G401 (cell line): ENCODE data around the gene EEF1AKMT2. TPM values are rescaled to one million over a fixed set of nuclear protein-coding genes. Genes with fewer than 3 reads are reported as not detected.

ENCODE experiments used
- DNase-seq: peaks from one replicate; pipeline ENCODE4 v3.0.0-alpha.2; 2015; ENCODE audit warnings: low spot score
- in situ Hi-C: cut with HindIII; loops from 2 replicates; pipeline ENCODE4 v1.10.0; 2016; ENCODE audit warnings: low sequenced_read_pairs, mixed read lengths
- total RNA-seq: library from RNA; depleted of rRNA; stranded (reverse); fragments of >200 nt; shearing (Covaris generic); gene quantifications from 2 replicates; pipeline ENCODE4 v1.2.3, GENCODE V29; 2014

EEF1AKMT2 gene
- total RNA-seq, 1 experiment from 2014 or later, result 35.8 TPM

DNA sequence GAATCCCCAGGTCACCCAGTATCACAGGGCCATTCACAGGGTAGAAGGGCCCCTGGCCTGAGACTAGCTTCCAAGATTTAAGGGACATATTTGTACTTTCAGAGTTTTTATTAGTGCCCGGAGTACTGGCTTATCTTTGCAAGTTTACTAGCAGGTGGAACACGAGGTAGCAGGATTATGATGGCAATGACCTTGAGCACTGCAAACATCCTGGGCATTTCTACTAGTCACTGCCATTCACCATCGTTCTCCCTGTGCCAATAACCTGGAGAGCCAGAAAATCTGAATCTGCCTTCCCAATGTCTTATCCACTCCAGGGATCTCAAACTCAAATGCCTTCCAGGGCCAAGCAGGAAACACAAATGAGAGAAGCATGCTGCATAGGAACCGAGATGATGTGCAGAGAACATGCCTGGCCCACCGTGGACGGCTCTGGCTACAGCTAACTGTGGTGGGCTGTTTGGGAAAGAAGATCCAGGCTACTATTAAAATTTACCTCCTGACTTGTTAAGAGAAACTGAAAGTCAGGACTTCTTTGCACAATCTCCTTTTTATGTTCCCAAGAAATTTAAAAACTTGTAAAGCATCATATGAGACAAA is 64.2 kb downstream of the EEF1AKMT2 start:
- DNase-seq, result no peak
- in situ Hi-C loops, result no loop called here

DNA sequence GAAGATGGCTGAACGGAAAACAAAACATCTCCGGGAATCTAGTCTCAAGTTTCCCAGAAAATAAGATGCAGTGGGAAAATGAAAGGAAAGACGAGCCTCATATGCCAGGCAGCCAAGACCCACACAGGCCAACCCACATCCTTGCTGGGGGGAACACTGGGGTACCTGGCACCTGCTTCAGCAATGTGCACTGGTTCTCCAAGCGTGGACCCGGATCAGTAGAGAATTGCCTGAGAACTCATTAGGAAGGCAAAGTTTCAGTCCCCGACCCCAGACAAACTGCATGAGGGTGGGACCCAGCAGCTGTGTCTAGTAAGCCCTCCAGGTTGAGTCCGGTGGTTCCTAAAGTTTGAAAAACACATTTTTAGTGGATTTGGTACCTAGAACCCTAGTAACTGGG is 65.9 kb downstream of the EEF1AKMT2 start:
- in situ Hi-C loops, result no loop called here
- DNase-seq, result no peak

DNA sequence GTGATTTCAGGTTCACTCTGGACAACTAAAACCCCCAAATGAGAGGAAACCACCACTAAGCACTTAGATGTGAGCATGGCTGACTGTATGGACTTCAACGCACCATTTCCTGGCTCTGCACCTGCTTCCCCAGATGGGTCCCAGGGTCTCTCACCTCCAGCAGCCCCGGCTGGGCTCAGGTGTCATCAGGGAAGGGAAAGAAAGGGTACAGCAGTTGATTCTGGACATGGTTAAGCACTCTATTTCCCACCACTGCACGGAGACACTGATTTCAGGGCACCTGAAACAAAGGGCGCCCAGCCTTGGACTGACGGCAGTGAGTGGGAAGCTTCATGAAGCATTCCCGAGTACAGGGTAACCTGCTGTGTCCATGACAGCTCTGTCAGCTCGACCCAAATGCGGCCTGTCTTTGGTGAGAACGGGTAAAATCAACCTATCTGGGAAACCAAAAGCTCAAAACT is 66.5 kb downstream of the EEF1AKMT2 start:
- no peak for DNase-seq
- in situ Hi-C loops, result no loop called here

DNA sequence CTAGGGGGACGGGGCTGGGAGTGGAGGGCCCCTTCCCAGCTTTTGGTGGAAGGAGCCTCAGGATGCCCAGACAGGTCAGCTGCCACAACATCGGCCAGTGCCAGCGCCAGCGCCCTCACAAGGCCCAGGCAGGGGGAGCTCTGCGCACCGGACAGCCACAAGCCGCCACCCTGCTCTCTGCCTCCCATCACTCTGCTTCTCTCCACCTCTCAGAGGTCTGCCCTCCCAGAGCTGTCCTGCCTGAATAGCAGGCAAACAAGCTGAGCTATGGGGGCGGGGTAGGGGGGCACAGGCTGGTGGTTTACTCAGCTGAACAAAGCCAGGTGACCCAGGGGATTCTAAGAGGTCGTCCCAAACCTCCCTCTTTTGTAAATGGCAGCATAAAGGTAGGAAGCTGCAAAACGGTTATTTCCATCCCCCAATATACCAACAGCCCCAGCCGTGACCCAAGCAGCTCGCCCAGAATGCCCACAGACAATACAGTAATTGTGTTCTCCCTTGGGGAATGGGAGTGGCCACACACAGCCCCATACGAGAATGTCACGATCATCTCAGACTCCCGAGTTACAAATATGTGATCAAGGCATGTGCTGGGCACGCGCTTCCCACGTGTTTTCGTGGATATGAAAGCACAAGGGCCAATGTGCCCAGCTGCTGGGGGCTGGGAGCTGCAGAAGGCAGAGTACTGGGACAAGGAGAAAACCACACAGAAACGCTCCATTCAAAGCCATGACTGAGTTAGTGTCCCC is 67.2 kb downstream of the EEF1AKMT2 start:
- in situ Hi-C loops, result no loop called here
- DNase-seq, result no peak

DNA sequence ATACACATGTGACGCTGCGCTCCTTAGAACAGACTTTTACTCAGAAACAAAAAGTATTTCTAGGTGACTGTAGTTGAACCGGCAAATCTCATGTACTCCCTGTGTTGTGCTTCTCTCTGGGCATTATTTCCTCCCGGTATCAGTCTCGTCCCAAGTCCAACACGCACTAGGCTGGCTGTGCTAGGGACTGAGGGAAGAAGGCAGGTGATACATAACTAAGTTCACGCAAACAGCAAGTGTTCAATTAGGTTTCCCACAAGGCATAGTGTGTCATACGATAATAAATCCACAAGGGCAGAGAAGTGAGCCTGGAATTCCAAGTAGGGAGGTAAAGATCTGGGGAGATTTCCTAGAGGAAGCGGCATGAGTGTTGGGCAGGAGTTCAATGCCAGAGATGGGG is 67.9 kb downstream of the EEF1AKMT2 start:
- in situ Hi-C loops, result no loop called here
- DNase-seq, result no peak

DNA sequence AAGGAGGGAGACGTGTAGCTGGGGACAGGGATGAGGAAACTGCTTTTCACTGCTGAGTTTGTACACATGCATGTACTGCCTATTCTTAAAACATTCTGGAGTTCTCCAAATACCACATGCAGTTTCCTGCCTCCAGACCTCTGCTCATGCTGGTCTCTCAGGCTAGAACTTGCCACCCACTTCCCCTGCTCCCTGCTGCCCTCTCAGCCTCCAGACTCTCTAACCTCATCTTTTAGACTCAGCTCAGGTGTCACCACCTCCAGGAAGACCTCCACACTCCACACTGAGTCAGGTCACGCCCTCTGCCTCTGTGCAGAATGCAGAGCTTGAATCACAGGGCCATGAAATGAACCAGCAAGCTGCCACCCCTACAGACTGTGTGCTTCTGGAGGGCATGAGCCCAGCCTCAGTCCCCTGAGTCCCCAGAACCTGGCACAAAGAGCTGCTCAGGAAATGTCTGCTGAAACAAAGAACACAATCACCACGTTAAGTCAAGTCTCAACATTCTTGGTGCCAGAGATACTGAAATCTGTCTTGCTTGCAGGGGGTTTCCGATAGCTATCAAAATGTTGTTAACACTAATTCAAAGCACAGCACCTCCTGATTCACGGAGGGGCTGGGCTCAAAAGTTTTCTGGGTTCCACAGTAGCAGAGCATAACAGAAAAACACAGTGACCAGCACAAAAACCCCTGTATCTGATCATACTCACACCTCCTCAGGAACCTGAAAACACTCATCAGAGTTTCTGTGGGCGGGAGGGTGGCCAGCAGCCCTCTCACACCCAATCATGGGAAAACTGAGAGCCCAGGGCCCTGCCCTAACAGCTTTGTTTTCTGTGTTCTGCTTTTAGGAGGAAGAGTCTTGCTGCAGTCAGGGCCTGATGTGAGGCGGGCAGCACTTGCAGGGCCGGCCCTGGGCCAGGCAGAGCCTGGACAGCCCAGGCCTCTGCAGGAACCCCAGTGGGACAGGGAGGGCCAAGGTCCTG is 68.6 kb downstream of the EEF1AKMT2 start:
- in situ Hi-C loops, result no loop called here
- DNase-seq, result no peak

DNA sequence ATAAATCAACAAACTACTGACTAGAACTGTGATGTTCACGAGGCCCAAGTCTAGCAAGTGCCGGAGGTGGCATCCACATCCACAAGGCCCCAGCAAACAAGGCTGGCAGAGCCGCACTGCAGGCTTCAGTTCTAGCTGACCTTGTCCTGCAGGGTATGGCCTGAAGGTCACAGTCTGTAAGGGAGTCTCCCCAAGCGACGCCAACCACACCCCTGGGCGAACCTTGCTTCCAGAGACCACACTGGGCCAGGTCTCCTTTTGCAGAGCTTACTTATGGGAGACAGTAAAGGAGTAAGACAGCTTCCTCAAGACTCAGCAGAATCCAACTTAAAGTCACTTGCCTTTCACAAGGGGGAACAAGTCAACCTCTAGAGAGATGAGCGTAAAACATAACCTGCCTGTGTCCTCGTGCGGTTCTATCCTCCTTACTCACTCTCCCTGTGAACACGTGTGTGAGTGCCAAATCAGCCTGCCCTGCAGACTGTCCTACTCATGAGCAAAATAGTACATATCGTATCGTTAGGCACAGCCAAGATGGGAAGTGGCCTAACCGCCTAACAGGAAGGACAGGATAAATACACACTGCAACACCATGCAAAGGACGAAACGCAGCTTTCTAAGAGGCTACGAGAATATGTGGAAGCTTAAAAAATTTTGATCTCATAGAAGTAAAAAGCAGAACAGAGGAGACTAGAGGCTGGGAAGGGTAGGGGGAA is 70.2 kb downstream of the EEF1AKMT2 start:
- in situ Hi-C loops, result no loop called here
- peak; percentile 82 for DNase-seq

DNA sequence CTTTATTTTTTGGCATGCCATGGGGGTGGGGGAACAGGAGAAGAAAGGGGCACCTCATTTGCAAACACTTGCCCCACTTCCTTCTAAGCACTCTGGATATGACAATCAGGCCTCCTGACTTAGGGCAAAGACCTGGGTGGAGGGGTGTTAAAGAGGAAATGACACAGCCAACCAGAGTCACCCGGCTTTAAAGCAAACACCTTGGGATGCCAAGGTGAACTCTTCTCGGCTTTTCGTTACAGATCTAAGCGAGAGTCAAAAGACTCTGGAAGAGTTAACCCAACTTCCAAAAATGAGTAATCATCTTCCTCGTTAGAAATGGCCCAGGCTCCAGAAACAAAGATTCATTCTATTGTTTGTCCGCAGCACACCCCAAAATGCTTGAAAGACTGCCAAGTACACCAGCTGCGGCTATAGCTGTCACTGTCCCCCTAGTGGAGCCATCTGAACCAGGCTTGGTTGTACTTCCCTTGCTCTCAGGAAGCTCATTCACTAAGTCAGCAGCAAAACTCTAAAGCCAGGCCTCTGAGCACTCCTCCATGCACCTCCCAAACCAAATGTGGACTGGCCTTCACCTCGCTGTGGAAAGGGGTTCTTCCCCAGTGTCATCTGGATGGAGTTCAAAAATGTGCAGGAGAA is 72.4 kb downstream of the EEF1AKMT2 start:
- peak; percentile 82 for DNase-seq
- in situ Hi-C loops, result no loop called here

DNA sequence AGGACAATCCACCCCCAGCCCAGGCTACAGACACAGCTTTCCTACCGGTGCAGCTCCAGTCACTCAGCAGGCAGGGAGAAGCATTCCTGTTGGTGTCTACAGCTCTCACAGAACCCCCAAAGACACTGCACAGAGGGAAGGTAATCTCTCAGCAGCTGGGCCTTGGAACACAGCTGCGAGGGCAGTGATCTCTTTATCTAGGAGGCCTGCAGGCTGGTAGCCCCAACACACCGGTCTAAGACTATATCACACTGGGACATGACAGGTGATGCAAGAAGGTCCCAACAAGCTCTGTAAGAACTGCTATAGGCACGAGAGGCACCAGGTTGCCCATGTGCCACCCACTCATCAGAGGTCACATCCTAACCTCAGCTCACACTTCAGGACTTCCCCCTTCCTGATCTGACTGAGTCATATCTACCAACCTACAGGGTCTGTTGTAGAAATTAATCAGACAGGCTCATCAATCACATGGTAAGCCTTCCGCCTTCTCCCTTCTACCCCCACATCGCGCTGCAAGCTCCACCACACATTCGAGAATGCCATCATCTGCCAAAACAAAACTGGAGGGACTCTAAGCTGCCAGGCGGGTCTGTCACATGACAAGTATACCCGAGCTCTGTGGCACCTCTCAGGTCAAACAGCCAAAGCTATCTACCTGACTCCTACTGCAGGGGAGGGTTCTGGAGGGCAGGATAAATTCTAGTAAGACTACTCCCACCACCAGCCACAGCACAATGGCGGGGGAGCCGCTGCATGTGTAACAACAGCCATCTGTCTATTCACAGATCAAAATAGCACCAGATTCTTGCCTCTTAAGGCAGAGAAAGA is 73.6 kb downstream of the EEF1AKMT2 start:
- DNase-seq, result peak; percentile 62
- in situ Hi-C loops, result no loop called here

DNA sequence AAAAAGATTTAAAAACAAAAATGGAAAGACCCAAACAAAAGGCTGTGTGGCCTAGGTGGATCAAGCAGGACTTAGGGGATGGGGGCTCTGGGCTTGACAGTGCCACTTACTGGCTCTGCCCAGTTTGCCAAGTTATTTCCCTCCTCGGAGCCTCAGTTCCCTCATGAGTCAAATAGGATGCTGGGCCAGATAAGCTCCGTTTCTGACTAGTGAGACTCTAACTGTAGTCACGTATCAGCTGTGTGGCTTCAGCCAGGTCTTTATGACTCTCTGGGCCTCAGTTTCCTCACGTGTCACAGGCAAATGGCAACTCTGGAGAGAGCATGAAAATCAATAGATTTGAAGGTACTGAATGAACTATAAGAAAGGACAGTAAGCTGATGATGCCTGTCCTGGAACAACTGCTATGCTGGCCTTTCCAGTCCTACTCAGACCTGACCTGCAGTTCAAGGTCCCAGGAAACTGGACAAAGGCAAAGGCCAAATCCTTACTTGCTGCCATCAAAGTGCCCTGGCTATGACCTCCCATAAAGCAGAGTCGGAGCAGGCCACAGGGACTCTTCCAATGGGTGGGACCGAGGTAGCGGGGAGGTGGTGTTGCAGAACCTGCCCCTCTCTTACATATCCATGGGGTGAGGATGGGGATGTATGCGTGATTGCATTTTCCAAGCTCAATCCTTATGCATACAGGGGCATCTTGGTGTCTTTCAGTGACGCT is 74.5 kb downstream of the EEF1AKMT2 start:
- no peak for DNase-seq
- in situ Hi-C loops, result no loop called here

DNA sequence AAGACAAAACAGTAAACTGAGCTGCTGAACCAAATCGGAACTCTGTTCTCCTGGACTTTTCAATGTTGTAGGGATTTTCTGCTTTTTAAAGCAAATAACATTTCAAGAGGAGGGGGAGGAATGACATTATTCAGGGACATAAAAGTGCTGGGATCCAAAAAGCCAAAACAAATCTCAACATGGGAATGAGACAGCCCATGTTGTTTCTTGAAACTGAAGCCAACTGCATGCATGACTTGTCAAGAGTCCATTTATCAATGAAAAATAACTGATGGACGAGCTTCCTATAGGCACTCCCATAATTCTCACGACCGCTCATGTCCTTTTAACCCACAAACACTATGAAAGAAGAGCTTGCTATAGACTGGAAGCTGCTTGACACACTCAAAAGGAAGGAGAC is 75.3 kb downstream of the EEF1AKMT2 start:
- DNase-seq, result no peak
- in situ Hi-C loops, result no loop called here

DNA sequence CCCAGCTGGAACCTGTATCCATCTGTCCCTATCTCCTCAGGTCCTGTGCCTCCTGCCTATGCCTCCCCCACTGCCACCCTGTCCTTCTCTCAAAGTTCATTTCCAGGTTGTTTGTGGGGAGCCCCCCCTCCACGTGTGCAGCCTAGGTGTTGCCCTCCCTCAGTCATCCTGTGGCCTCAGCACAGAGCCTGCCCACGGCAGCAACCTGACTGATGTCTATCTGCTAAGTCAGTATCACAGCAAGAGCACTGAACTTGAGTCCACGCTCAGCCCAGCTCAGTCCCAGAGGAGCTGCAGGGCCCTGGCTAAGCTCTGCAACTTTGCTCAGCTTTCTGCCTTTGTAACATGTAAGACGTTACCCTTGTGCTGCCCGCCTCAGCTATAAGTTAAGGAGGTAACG is 76.2 kb downstream of the EEF1AKMT2 start:
- in situ Hi-C loops, result no loop called here
- DNase-seq, result no peak

DNA sequence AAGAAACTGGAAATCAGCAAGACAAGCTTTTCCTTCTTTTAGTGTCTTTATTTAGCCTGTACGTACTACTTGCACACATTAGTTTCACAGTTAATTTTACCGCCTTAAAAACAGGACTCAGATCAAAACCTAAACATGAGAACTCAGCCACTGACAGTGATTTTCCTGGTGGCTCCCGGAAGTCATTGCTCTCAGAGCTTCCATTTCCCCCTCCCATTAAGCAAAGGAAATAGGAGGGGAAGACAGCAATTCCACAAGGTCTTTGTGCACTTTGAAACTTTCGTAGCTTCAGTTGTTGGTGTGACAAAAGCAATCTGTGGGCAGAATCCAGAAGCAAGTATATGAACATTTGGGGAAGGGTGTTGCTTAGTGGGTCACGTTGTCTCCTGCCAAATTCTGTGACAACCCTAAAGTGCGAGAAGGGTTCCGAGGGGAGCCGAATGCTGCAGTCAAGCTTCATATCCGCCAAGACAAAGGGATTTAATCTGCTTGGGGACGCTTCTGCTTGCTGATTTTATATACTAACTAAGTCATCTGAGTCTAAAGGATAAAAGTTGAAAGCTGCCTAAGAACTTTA is 77.9 kb downstream of the EEF1AKMT2 start:
- DNase-seq, result no peak
- in situ Hi-C loops, result no loop called here

DNA sequence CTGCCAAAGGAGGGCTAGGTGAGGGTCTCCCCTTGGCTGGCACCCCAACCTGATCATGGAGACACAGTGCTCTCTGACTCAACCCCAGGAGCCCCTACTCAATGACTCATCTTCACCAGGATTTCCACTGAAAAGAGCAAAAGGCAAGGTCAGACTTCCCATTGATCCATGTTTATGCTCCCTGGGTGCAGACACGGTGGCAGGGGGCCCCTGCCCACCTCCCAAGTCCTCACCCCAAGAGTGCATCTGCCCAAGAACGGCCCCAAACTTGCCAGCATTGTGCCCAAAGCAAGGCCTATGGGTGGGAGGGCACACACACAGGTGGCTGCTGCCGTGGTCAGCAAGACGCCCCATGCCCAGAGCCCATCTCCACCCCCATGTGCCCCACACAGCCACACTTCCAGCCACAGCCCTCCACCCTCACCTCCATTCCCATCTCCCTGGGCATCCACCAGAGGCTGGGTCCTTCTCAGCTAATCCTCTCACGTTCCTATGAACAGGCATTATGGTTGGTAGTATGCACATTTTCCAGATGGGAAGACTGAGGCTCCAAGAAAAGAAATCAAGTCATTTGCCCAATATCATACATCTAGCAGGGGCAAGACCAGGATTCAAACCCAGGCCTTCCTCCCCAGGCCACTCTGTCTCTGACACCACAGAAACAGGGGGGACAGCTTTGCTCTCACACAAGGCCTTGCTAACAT is 78.8 kb downstream of the EEF1AKMT2 start:
- in situ Hi-C loops, result no loop called here
- DNase-seq, result no peak

DNA sequence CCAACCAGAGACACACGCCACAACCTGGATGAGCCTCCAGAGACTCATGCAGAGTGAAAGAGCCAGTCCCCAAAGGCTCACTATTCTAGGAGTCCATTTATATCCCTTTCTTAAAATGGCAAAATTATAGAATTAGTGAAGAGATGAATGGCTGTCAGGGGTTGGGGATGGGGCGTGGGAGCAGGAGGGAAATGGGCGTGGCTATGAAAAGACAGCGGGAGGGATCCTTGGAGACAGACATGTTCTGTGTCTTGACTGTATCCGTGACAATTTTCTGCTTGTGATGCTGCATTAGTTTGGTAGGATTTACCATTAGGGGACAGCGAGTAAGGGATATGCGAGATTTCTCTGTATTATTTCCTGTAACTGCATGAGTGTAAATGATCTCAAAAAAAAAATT is 80.5 kb downstream of the EEF1AKMT2 start:
- DNase-seq, result no peak
- in situ Hi-C loops, result no loop called here

DNA sequence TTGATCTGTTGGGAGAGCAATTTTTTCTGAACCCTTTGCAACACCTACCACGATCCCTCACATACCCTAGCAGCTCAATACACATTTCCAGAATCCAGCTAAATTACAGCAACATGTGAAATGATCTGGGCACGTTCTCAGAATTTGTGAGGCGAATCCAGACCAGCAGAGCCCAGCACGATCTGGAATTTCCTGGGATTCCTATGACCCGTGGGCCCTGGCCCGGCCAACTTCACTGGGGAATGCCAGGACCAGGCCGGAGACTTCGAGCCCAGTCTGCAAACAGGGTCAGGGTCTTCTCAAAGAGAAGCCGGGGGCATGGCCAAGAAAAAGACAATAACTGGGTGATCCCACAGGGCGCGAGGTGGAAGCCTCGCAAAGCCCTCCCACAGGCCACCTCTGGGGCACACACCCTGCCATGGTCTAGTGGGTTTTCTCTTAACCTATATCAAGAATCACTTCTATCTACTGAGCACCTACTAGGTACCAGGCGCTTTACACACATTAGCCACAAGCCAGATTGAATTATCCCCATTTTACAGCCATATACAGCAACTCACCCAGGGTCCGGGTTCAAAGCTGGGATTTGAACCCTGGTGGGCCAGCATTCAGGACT is 81.3 kb downstream of the EEF1AKMT2 start:
- DNase-seq, result no peak
- in situ Hi-C loops, result no loop called here
